HEK293T (cell line): Measurements from ENCODE around the gene TBC1D24.
A peak's percentile ranks its signal among the peaks of the same experiment; 100 is the strongest.

Experiments
- FOXM1 ChIP-seq: fragments of 450-650 bp; IDR thresholded peaks from 2 replicates; pipeline ENCODE4 v1.6.1; 2017; ENCODE audit warnings: mild to moderate bottlenecking, borderline replicate concordance
- L3MBTL2 ChIP-seq: fragments of 450-650 bp; conservative IDR thresholded peaks from 2 replicates; pipeline ENCODE4 v1.6.1; 2016; ENCODE audit warnings: mild to moderate bottlenecking
- TARDBP ChIP-seq: fragments of 450-650 bp; IDR thresholded peaks from 2 replicates; pipeline ENCODE4 v1.6.1; 2016

DNA sequence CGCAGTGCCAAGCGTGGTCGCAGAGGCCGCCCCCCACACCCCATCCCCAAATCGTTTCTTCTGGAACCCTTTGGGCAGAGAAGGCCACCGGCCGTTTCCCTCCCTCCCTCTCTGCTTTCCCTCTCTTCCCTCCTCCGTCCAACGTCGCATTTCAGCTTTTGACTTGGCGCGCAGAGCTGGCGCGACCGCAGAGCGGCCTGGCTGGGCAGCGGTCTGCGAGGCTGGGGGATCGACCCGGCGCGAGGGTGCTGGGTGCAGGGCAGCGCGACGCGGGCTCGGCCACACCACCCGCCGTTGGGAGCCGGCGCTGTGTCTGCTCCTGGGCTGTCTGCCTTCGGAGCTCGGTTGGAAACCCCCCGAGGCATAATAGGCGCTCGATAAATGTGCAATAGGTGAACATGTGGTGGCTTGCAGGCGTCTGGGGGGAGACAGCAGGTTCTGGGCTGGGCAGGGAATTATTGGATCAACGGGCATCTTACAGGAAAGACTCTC is 6.6 kb upstream of the TBC1D24 start:
- TF ChIP-seq TARDBP = no peak
- peak; percentile 40; the same call in 1 of the 2 replicates for TF ChIP-seq L3MBTL2
- TF ChIP-seq FOXM1 = no peak
